ENCODE results near the gene MORC4.
"Not testable (repeated sequence)": the region's sequence is repeated elsewhere in the genome, so short reads cannot be mapped to it uniquely, and the experiment has no call there.

The MORC4 gene

DNA sequence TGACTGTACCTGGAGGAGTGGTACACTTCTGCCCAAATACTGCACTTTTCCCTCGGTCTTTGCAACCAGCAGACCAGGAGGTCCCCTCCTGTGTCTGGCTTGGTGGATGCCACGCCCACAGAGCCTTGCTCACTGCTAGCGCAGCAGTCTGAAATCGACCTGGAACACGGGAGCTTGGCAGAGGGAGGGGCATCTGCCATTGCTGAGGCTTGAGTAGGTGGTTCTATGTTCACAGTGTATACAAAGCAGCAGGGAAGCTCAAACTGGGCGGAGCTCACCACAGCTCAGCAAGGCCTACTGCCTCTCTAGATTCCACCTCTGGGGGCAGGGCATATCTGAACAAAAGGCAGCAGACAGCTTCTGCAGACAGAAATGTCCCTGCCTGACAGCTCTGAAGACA lies 33.5 kb downstream of the MORC4 start:
- H3K27ac Mint-ChIP-seq; intact Hi-C loops (cut with micrococcal nuclease); H3K4me1 Mint-ChIP-seq (ENCODE audit: low read depth); H3K27me3 Mint-ChIP-seq; H3K9me3 Mint-ChIP-seq; H3K4me3 Mint-ChIP-seq; H3K36me3 Mint-ChIP-seq (ENCODE audit: low read depth): not testable (repeated sequence)

DNA sequence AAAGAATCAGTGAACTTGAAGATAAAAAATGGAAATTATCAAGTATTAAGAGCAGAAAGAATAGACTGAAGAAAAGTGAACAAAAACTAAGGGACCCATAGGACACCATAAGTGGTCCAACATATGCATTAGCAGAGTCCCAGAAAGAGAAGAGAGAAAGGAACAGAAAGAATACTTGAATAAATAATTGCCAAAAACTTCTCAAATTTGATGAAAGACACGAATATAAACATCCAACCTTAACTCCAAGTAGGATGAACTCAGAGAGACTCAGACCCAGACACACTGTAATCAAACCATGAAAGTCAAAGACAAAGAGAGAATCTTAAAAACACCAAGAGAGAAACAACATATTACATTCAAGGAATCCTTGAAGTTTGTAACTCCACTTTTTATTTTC lies 35.7 kb downstream of the MORC4 start:
- no peaks in the 10 kb centered on the region for H3K27me3 Mint-ChIP-seq
- no peak overlapping the region for H3K27ac Mint-ChIP-seq
- H3K4me1 Mint-ChIP-seq (ENCODE audit: low read depth) = no peaks in the 10 kb centered on the region
- no peaks in the 10 kb centered on the region for H3K9me3 Mint-ChIP-seq
- H3K36me3 Mint-ChIP-seq (ENCODE audit: low read depth) = no peaks in the 10 kb centered on the region
- intact Hi-C loops (cut with micrococcal nuclease) = no loop called here
- H3K4me3 Mint-ChIP-seq = no peak overlapping the region

DNA sequence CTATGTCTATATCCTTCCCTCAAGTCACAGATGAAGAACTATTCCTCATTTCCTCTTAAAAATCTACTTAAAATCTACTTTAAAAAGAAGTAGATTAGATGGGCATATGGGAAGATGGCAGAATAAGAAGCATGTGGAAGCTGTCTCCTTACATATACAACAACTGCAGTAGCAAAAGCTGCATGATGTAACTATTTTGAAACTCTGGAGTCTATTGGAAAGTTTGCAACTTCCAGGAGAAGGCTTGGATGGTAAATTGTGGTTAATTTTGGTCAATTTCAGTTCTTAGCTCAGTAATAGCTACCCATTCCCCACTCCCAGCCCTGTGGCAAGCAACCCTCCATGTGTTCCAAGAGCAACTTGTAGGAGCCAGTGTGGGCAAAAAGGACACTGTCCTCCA lies 36.9 kb downstream of the MORC4 start:
- Mint-ChIP-seq H3K27me3 (no peaks in the 10 kb centered on the region), H3K4me1 (ENCODE audit: low read depth) (no peaks in the 10 kb centered on the region), H3K27ac (no peak overlapping the region), H3K4me3 (no peak overlapping the region), H3K9me3 (no peaks in the 10 kb centered on the region), H3K36me3 (ENCODE audit: low read depth) (no peaks in the 10 kb centered on the region)
- intact Hi-C loops (cut with micrococcal nuclease) = no loop called here

DNA sequence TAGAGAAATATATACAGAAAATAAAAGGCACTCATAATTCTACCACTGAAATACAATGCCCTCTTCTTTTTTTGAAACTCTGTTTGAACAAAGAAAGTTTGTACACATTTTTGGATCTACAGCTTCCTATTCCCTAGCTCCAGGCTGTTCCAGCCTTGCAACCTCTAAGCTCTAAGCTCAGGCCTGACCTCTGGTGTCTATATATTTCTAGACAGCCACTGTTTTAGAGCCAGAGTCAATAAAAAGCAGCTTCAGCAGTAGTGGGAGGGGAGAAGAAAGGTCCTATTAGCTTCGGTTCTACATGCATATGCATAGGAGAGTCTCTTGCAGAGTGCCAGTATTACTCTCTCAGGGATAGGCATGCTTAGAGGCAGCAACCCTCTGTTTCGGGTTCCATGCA lies 40.1 kb downstream of the MORC4 start:
- Mint-ChIP-seq H3K4me3 (no peak overlapping the region), H3K27ac (no peak overlapping the region), H3K36me3 (ENCODE audit: low read depth) (no peaks in the 10 kb centered on the region), H3K4me1 (ENCODE audit: low read depth) (no peaks in the 10 kb centered on the region), H3K27me3 (no peaks in the 10 kb centered on the region), H3K9me3 (no peaks in the 10 kb centered on the region)
- intact Hi-C loops (cut with micrococcal nuclease) = no loop called here

DNA sequence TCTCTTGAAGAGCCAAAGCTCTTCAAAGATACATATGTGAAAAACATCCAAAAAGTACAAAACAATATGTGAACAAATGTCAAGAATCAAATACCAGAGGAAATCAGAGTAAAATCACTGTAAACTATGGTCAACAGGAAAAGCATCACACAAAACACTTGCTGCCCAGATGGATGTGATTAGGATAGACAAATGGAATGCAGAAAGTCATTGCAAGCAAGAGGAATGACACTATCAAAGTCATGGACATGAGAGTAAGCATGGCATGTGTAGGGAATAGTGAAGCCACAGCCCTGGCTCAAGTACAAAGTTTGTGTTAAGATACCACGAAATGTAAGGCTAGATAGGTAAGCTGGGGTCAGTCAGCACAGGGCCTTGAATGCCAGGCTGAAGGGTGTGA lies 42.2 kb downstream of the MORC4 start:
- H3K4me1 Mint-ChIP-seq (ENCODE audit: low read depth) = no peaks in the 10 kb centered on the region
- no peaks in the 10 kb centered on the region for H3K9me3 Mint-ChIP-seq
- no peaks in the 10 kb centered on the region for H3K36me3 Mint-ChIP-seq (ENCODE audit: low read depth)
- no peak overlapping the region for H3K27ac Mint-ChIP-seq
- intact Hi-C loops (cut with micrococcal nuclease) = no loop called here
- H3K27me3 Mint-ChIP-seq = no peaks in the 10 kb centered on the region
- no peak overlapping the region for H3K4me3 Mint-ChIP-seq

DNA sequence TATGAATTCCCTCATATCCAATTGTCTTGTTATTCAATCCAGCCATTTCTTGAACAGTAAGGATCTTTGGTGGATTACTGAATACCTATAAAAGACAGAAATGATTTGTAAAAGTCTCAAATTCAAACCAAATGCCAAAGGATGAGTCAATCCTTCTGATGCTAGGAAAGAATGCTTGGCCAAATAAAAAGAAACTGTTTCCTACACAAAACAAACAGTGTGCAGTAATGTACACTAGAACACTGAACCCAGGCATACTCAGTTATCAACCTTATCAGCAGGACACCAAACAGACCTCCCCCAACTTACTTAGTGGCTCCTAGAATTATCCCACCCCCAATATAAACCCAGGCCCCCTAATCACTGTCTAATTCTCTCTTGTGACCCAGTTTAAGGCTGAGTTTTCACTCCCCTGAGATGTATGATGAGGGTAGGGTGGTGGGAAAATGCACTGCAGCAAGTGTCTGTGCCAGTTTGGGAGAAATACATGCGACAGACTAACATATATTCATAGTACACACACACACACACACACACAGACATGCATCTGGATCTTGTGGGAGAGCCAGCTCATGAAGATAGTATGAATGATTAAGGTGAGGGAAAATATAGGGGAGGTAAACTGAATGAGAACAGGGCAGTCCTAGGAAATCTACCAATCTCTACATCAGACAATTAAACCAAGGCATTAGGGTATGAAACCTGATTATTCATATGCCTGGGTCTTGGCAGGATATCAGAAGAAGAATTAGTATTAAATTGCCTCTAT lies 44.8 kb downstream of the MORC4 start:
- Mint-ChIP-seq H3K4me1 (ENCODE audit: low read depth) (no peaks in the 10 kb centered on the region), H3K36me3 (ENCODE audit: low read depth) (no peaks in the 10 kb centered on the region), H3K4me3 (no peak overlapping the region), H3K27ac (no peak overlapping the region), H3K9me3 (no peaks in the 10 kb centered on the region), H3K27me3 (no peaks in the 10 kb centered on the region)
- intact Hi-C loops (cut with micrococcal nuclease) = no loop called here

DNA sequence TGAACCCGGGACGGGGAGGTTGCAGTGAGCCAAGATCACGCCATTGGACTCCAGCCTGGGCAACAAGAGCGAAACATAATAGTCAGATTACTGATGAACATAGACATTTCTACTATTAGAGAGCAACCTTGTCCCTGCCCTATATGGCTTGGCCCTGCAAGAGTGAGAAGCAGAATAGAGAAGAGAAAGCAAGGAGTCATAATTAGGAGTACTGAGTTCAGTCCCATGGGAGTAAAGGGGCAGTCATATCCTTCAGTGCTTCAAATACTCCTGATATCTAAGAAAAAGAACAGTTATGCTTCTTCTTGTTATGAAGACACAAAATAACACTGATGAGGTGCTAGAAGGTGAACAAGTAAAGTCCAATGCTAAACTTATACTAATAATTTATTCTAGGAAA lies 46.0 kb downstream of the MORC4 start:
- Mint-ChIP-seq H3K4me3 (no peak overlapping the region), H3K36me3 (ENCODE audit: low read depth) (no peaks in the 10 kb centered on the region), H3K27ac (no peak overlapping the region), H3K27me3 (no peaks in the 10 kb centered on the region), H3K9me3 (no peaks in the 10 kb centered on the region), H3K4me1 (ENCODE audit: low read depth) (peaks cover 6% of the 10 kb centered on the region)
- intact Hi-C loops (cut with micrococcal nuclease) = no loop called here

DNA sequence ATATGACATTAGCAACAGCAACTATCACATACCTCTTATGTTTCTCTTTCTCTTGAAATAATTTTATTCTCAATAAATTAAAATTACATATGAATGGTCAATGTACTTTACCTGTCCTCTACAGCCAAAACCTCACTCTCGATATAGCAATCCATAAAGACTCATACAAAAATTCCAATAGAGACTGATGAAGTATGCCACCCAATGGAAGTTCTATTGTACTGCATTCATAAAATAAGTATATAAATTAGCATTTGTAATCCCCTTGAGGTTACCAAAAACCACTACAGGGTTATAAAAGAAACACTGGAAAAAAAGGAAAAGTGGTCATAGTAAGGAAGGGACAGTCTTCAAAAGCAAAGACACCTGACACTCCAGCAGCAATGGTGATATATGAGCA lies 47.0 kb downstream of the MORC4 start:
- Mint-ChIP-seq H3K9me3 (no peaks in the 10 kb centered on the region), H3K36me3 (ENCODE audit: low read depth) (no peaks in the 10 kb centered on the region), H3K27me3 (no peaks in the 10 kb centered on the region), H3K4me1 (ENCODE audit: low read depth) (peaks cover 6% of the 10 kb centered on the region), H3K27ac (no peak overlapping the region), H3K4me3 (no peak overlapping the region)
- intact Hi-C loops (cut with micrococcal nuclease) = no loop called here

DNA sequence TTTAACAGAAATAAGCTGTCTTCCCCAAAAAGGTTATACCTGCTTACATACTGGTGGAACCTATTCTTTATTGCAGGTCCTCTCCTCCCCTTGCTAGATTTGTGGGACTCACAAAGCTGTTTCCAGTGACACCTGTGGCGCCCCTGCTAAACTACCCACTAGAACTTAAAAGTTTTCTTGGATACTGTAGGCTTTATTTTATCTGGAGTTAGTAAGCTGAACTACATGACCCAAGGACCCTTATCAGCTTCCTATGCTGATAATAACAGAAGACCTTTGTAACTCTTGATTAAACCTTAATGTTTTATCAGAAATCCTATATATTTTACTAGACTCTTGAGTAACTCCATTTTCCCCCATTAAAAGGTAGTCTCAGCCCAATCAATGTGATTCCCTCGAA lies 47.5 kb downstream of the MORC4 start:
- intact Hi-C loops (cut with micrococcal nuclease) = no loop called here
- Mint-ChIP-seq H3K4me1 (ENCODE audit: low read depth) (peaks cover 6% of the 10 kb centered on the region), H3K27me3 (no peaks in the 10 kb centered on the region), H3K36me3 (ENCODE audit: low read depth) (no peaks in the 10 kb centered on the region), H3K4me3 (no peak overlapping the region), H3K27ac (no peak overlapping the region), H3K9me3 (no peaks in the 10 kb centered on the region)

DNA sequence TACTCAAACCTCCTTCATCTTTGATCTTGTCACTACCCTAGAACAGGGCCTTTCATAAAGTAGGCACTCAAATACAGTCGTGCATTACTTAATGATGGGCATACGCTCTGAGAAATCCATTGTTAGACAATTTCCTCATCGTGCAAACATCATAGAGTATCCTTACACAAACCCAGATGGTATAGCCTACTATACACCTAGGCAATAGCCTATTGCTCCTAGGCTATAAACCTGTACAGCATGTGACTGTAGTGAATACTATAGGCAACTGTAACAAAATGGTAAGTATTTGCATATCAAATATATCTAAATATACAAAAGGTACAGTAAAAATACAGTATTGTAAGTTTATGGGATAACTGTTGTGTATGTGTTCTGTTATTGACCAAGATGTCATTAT lies 47.9 kb downstream of the MORC4 start:
- peaks cover 6% of the 10 kb centered on the region for H3K4me1 Mint-ChIP-seq (ENCODE audit: low read depth)

DNA sequence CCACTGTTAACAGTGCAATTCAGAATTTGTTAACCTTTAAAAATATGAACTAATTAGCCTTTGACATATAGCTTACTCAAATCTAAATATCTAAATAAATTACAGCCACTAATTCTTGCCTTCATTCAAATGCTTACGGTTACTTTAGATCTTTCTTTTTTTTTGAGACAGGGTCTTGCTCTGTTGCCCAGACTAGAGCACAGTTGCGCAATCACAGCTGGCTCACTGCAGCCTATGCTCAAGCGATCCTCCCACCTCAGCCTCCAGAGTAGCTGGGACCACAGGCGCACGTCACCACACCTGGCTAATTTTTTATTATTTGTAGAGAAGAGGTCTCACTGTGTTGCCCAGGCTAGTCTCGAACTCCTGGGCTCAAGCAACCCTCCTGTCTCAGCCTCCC lies 48.8 kb downstream of the MORC4 start:
- Mint-ChIP-seq H3K9me3 (no peaks in the 10 kb centered on the region), H3K36me3 (ENCODE audit: low read depth) (no peaks in the 10 kb centered on the region), H3K27me3 (no peaks in the 10 kb centered on the region), H3K4me3 (no peak overlapping the region), H3K27ac (no peak overlapping the region), H3K4me1 (ENCODE audit: low read depth) (peaks cover 6% of the 10 kb centered on the region)
- intact Hi-C loops (cut with micrococcal nuclease) = no loop called here

More for the DNA sequence above, 47.9 kb downstream of the MORC4 start:
- intact Hi-C loops (cut with micrococcal nuclease) = no loop called here
- no peaks in the 10 kb centered on the region for H3K27me3 Mint-ChIP-seq
- no peak overlapping the region for H3K27ac Mint-ChIP-seq
- H3K9me3 Mint-ChIP-seq = no peaks in the 10 kb centered on the region
- H3K36me3 Mint-ChIP-seq (ENCODE audit: low read depth) = no peaks in the 10 kb centered on the region
- H3K4me3 Mint-ChIP-seq = no peak overlapping the region

DNA sequence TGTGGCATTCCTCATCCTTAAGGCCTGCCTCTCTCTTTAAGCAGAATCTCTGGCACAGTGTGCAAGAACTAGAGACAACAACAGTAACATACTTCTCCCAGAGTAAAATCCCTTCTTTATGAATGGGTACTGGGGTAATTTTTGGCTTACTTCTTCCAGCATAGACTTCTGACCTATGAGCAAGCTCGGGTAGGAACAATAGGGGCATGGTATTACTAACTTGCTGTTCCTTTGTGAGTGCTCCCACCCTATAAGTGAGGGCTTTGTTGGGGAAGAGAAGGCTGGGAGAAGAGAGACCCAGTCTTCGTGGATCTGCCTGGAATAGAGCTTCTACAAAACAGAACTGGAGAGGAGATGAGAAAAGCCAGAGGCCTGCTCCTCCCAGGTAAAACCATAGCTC lies 49.6 kb downstream of the MORC4 start:
- Mint-ChIP-seq H3K9me3 (no peaks in the 10 kb centered on the region), H3K27me3 (no peaks in the 10 kb centered on the region), H3K4me3 (no peak overlapping the region), H3K4me1 (ENCODE audit: low read depth) (peaks cover 6% of the 10 kb centered on the region), H3K27ac (no peak overlapping the region), H3K36me3 (ENCODE audit: low read depth) (no peaks in the 10 kb centered on the region)
- intact Hi-C loops (cut with micrococcal nuclease) = no loop called here

DNA sequence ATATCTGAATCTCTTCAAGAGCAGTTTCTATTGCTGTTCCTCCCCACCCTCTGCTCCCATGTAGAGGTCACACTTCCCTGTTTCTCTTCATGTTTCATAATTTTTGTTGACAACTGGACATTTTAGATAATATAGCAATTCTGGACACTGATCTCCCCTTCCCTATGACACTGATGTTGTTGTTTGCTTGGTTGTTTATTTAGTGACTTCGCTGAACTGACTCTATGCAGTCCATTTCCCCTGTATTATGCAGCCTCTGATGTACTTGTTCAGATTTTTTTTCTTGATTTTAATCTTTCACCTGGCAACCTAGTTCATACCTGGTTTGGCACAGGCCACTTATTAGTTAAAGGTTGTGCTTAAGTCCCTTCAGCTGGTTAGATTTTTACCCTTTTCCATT lies 50.6 kb downstream of the MORC4 start:
- Mint-ChIP-seq H3K4me1 (ENCODE audit: low read depth) (peaks cover 6% of the 10 kb centered on the region), H3K9me3 (no peaks in the 10 kb centered on the region), H3K4me3 (no peak overlapping the region), H3K27me3 (no peaks in the 10 kb centered on the region), H3K27ac (no peak overlapping the region), H3K36me3 (ENCODE audit: low read depth) (no peaks in the 10 kb centered on the region)
- intact Hi-C loops (cut with micrococcal nuclease) = no loop called here

DNA sequence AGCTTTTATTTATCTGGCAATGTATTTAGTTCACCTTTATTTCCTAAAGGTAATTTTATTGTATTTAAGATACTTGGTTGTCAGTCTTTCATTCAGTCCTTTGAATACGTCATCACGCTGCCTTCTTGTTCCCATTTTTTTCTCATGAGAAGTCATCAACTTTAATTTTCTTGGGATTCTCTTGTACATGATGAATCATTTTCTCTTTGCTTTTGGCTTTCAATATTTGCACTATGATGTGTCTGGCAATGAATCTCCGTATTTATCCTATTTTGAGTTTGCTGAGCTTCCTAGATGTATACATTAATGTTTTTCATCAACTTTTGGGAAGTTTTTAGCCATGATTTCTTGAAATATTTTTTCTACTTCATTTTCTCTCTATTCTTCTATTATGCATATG lies 51.4 kb downstream of the MORC4 start:
- Mint-ChIP-seq H3K4me1 (ENCODE audit: low read depth) (peaks cover 6% of the 10 kb centered on the region), H3K27me3 (no peaks in the 10 kb centered on the region), H3K4me3 (no peak overlapping the region), H3K36me3 (ENCODE audit: low read depth) (no peaks in the 10 kb centered on the region), H3K27ac (no peak overlapping the region), H3K9me3 (no peaks in the 10 kb centered on the region)
- intact Hi-C loops (cut with micrococcal nuclease) = no loop called here

DNA sequence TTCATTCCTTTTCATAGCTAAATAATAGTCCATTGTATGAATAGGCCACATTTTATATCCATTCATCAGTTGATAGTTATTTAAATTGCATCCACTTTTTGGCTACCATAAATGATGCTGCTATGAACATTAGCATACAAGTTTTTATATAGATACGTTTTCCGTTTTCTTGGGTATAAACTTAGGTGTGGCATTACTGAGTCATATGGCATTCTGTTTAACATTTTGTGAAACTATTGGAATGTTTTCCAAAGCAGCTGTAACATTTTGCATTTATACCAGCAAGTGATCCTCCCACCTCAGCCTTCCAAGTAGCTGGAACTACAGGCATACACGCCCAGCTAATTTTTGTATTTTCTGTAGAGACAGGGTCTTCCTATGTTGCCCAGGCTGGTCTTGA lies 53.5 kb downstream of the MORC4 start:
- Mint-ChIP-seq H3K9me3 (no peaks in the 10 kb centered on the region), H3K27ac (no peak overlapping the region), H3K36me3 (ENCODE audit: low read depth) (no peaks in the 10 kb centered on the region), H3K4me3 (no peak overlapping the region), H3K27me3 (no peaks in the 10 kb centered on the region), H3K4me1 (ENCODE audit: low read depth) (peaks cover 6% of the 10 kb centered on the region)
- intact Hi-C loops (cut with micrococcal nuclease) = no loop called here
